HL-60 (cell line): ENCODE measurements around the gene EPB41.

Experiments used
- POLR2AphosphoS5 ChIP-seq: IDR thresholded peaks from 2 replicates; pipeline ENCODE4 v1.6.1; 2012; ENCODE audit warnings: low read depth
- TF ChIP-seq, protein P1 (sequence below): IDR thresholded peaks from one replicate; pipeline ENCODE4 v1.5.1; 2011; ENCODE audit warnings: low read length, control low read depth, inconsistent platforms; ENCODE audit not compliant: insufficient read depth
- TF ChIP-seq, protein P2 (sequence below): IDR thresholded peaks from 2 replicates; pipeline ENCODE4 v1.6.1; 2012; ENCODE audit warnings: low read depth; ENCODE audit not compliant: insufficient replicate concordance

GRCh38 chr1:29090937-29091618 lies 176.7 kb downstream of the EPB41 start:
- TF ChIP-seq, protein P1, sequence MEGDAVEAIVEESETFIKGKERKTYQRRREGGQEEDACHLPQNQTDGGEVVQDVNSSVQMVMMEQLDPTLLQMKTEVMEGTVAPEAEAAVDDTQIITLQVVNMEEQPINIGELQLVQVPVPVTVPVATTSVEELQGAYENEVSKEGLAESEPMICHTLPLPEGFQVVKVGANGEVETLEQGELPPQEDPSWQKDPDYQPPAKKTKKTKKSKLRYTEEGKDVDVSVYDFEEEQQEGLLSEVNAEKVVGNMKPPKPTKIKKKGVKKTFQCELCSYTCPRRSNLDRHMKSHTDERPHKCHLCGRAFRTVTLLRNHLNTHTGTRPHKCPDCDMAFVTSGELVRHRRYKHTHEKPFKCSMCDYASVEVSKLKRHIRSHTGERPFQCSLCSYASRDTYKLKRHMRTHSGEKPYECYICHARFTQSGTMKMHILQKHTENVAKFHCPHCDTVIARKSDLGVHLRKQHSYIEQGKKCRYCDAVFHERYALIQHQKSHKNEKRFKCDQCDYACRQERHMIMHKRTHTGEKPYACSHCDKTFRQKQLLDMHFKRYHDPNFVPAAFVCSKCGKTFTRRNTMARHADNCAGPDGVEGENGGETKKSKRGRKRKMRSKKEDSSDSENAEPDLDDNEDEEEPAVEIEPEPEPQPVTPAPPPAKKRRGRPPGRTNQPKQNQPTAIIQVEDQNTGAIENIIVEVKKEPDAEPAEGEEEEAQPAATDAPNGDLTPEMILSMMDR, result no peak
- TF ChIP-seq POLR2AphosphoS5, result no peak
- TF ChIP-seq, protein P2, sequence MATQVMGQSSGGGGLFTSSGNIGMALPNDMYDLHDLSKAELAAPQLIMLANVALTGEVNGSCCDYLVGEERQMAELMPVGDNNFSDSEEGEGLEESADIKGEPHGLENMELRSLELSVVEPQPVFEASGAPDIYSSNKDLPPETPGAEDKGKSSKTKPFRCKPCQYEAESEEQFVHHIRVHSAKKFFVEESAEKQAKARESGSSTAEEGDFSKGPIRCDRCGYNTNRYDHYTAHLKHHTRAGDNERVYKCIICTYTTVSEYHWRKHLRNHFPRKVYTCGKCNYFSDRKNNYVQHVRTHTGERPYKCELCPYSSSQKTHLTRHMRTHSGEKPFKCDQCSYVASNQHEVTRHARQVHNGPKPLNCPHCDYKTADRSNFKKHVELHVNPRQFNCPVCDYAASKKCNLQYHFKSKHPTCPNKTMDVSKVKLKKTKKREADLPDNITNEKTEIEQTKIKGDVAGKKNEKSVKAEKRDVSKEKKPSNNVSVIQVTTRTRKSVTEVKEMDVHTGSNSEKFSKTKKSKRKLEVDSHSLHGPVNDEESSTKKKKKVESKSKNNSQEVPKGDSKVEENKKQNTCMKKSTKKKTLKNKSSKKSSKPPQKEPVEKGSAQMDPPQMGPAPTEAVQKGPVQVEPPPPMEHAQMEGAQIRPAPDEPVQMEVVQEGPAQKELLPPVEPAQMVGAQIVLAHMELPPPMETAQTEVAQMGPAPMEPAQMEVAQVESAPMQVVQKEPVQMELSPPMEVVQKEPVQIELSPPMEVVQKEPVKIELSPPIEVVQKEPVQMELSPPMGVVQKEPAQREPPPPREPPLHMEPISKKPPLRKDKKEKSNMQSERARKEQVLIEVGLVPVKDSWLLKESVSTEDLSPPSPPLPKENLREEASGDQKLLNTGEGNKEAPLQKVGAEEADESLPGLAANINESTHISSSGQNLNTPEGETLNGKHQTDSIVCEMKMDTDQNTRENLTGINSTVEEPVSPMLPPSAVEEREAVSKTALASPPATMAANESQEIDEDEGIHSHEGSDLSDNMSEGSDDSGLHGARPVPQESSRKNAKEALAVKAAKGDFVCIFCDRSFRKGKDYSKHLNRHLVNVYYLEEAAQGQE, result no peak
